GM12875 (cell line): ENCODE data around the gene ZC3H14.
A peak's percentile ranks its signal among the peaks of the same experiment; 100 is the strongest.

Experiments used
- H3K4me3 ChIP-seq: one replicate; pipeline ENCODE4 v1.5.1; 2011; ENCODE audit warnings: low read depth, low read length, control low read depth
- CTCF ChIP-seq: IDR thresholded peaks from 2 replicates; pipeline ENCODE4 v1.5.1; 2011; ENCODE audit warnings: low read depth, mild to moderate bottlenecking, control low read depth, inconsistent platforms, low read length, moderate library complexity, borderline replicate concordance; ENCODE audit not compliant: insufficient read depth

The ZC3H14 gene

GRCh38 chr14:88630565-88630964 lies 67.7 kb downstream of the ZC3H14 start:
- no peak for TF ChIP-seq CTCF
- H3K4me3 ChIP-seq = no peak overlapping the region

DNA sequence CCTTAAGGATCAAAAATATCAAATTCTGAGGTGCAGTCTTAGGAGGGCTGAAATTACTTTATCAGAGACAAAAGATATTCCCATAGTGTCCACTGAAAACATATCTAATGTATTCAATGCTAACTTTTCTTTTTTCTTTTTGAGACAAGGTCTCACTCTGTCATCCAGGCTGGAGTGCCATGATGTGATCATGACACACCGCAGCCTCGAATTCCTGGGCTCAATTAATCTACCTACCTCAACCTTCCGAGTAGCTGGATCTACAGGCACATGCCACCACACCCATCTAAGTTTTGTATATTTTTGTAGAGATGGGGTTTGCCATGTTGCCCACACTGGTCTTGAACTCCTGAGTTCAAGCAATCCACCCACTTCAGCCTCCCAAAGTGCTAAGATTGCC lies 68.3 kb downstream of the ZC3H14 start:
- no peak for TF ChIP-seq CTCF
- no peak overlapping the region for H3K4me3 ChIP-seq

- no peak for TF ChIP-seq CTCF
- H3K4me3 ChIP-seq = no peak overlapping the region
These were observed 69.7 kb downstream of the ZC3H14 start for GRCh38 chr14:88632512-88632911.

GRCh38 chr14:88639221-88639620 lies 76.4 kb downstream of the ZC3H14 start:
- no peak overlapping the region for H3K4me3 ChIP-seq

GRCh38 chr14:88660056-88660455 lies 97.2 kb downstream of the ZC3H14 start:
- no peak for TF ChIP-seq CTCF
- no peak overlapping the region for H3K4me3 ChIP-seq

More at GRCh38 chr14:88639221-88639620, 76.4 kb downstream of the ZC3H14 start:
- no peak for TF ChIP-seq CTCF

DNA sequence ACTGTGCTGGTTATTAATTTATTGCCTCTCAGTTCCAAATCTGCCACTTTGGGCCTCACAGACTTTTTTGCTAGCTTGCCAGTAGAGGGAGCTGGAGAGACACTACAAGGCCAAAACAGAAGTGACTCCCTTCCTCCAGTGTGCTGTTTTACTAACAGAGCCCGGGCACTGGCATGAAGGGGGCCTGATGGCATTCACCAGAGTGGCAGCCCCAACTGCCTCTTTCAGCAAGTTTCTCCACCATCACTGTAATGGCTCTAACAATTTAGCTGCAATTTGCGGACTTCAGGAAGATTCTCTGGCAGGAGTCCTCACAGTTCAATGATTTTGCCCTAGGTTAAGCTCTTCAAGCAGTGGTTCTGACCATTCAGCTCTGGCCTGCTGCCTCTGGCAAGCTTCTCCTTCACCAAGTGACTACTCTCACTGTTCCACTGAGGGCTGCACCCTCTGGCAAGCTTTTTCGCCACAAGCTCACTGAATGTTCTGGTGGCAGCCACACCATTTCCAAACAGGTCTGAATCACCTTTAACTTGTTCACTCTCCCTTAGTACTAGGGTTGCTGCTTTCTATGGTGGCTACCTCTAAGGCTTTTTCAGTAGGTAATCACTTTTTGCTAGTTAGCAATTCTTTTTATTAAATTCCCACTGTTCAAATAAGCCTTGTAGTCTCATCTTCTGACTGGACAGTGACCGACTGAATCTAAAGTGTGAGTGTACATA lies 104.9 kb downstream of the ZC3H14 start:
- peak; percentile 85 for TF ChIP-seq CTCF
- H3K4me3 ChIP-seq = no peak overlapping the region

GRCh38 chr14:88668448-88669116 lies 105.7 kb downstream of the ZC3H14 start:
- TF ChIP-seq CTCF = no peak
- peak overlapping the region; percentile 14 for H3K4me3 ChIP-seq
